ENCODE data around the gene KCNK2.
"Not testable (repeated sequence)": the region's sequence is repeated elsewhere in the genome, so short reads cannot be mapped to it uniquely, and the experiment has no call there.

The KCNK2 gene

DNA sequence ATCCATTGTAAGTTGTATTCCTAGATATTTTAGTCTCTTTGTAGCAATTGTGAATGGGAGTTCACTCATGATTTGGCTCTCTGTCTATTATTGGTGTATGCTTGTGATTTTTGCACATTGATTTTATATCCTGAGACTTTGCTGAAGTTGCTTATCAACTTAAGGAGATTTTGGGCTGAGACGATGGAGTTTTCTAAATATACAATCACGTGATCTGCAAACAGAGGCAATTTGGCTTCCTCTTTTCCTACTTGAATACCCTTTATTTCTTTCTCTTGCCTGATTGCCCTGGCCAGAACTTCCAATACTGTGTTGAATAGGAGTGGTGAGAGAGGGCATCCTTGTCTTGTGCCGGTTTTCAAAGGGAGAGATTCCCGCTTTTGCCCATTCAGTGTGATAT is 80.6 kb downstream of the KCNK2 start:
- not testable (repeated sequence) for DNase-seq

DNA sequence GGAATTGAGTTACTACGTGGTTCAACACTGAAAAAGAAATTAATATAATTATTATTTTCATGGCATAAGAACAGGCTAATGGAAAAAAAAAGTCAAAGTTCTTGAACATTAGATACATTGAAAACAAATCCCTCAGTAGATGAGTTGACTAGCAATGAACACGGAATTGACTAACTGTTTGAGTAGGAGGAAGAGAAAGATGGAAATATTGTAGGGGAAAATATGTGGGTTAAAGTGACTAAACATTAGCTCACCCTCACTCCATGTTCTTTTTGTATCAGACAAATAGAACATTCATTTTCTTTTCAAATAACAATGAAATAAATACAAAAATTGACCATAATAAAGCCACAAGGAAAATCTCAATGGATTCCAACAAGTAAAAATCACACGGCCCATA is 84.3 kb downstream of the KCNK2 start:
- DNase-seq, result no peak

DNA sequence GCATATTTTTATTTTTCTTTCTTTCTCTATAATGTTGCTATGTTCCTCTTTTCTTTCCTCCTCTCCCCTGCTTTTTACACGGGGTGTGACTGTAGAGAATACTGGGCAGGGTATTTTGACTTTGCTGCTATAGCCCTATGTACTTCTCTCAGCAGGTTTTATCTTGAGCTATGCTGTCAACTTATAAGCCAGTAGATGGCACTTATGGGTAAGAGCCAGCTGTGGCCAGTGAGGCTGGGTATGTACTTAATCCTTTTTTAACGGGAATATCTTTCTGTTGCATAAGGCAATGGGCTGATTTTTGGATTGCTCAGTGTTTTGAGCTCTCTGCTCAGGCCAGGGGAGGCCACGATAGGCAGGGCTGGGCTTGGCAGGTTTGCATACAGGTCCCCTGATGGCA is 99.0 kb downstream of the KCNK2 start:
- DNase-seq, result no peak

DNA sequence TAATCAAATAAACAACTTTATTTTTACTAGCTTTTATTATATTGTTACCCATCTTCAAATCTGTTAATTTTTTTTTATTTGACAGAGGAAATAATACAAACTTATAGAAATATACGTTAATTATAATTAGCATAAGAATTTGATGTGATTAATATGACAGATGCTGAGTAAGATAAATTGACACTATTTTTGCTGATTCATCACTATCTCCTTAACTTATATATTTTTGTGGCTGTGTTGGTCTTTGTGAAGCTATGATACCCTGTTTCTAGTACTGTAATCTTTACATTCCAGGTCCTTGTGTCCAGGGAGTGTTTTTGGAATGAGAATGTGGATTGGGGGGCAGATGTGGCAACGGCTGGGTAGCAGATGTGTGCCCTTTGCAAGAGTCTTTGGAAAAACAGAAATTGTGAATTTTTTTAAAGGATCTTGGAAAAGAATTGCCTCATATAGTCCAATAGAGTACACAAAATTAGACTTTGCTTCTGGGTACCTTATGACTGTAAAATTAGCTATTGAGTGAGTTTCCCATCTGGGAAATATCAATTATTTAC is 102.6 kb downstream of the KCNK2 start:
- no peak for DNase-seq

DNA sequence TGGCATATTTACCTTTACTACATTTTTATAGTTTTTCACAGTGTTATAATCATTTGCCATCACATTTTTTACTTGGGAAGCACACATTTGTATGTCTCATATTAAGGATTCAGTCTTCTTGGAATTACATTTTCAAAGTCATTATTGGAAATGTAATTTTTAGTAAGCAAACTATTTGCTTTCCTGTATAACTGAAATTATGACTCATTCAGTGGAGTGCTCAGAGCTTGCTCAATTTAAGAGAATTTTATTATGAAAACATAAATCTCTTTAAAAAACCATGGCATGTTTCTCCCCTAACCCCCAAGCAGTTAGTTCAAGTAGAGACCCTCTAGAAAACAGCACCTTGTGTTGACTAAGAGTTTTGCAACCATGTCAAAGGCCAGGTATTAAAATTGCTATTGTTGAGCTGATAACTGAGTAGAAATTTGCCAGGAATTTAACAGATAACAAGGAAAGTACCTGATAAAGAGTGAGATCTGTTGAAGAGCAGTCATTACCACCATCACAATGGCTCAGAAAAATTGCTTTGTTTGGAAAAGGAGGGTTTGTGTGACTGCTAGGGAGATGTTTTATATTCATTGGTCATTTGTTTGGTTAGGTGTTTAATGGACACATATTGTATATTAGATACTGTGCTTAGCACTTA is 105.9 kb downstream of the KCNK2 start:
- no peak for DNase-seq

DNA sequence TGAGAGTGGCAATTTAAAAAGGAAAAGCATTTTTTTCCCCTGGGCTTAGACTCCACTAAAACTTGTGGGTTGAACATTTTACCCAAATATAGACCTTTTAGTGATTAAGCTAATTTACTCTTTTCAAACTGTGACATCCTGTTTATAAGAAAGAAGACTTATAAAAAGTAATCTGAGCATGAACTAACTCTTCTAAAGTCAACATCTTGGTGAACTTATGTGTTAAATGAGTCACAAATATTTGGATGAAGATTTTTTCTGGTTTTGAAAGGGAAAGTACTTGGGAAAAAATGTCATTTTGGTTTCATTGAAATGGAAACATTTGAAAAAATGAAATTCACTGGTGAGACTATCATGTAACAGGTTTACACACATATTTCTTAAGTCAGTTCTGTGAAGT is 109.8 kb downstream of the KCNK2 start:
- DNase-seq, result no peak

- DNase-seq, result no peak
Observed at GRCh38 chr1:215198021-215198420, 115.5 kb downstream of the KCNK2 start.

DNA sequence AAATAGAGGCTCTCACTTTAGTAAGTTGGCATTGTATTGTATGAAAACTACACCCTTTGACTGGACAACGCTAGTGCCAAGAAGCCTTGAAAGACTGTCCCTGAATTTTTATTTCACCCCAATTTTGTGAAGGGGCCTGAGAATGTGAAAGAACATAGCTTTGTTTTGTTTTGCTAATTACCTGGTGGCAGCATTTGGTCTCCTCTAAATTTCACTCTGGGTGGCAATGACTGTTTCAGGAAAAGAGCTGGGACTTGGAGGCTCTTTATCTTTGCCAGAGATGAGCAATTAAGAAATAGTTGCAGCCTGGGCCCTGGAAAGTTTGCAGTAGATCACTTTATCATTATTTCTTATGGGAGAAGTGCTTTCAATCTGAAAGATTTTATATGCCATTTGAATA is 117.6 kb downstream of the KCNK2 start:
- DNase-seq, result no peak

- DNase-seq, result no peak
Observed at GRCh38 chr1:215201283-215201682, 118.7 kb downstream of the KCNK2 start.

- no peak for DNase-seq
Observed at GRCh38 chr1:215202868-215203267, 120.3 kb downstream of the KCNK2 start.

- no peak for DNase-seq
Observed at GRCh38 chr1:215210167-215210566, 127.6 kb downstream of the KCNK2 start.

GRCh38 chr1:215215846-215216245 is 133.3 kb downstream of the KCNK2 start:
- no peak for DNase-seq

DNA sequence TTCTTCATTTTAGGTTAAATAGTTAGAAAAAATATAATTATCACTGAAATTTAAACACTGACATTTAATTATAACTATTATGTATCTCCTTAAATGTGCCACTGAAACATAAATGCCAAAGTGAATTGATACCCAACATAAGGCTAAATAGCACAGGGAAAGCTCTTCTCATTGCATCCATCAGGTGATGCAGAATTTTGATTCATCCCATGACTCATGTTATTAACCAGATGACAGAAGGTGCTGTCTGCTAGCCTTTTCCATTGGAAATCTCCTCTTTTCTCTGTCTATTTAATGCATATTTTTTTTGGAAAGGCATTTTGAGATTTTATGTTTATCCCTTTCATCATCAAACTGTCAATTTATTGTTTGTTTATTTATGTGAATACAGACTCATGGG is 136.8 kb downstream of the KCNK2 start:
- no peak for DNase-seq

- DNase-seq, result no peak
Observed at GRCh38 chr1:215220346-215220745, 137.8 kb downstream of the KCNK2 start.

GRCh38 chr1:215226757-215227156 is 144.2 kb downstream of the KCNK2 start:
- DNase-seq, result no peak

DNA sequence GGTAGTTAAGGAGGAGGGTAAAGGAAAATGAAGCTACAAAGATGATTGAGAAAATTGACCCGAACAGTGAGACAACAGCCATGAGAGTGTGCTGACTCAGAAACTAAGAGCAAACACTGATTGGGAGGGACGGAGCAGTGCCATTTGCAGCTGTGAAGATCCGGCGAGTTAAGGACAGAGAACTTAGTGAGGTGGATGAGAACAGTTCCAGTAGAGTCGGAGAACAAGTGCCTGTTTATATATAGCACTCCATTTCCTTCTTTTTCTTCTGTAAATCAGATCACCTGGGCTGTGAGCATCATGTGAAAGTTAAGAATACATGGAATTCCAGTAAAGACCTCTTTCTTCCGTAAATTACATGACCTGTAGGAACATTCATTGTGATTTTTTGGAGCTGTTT is 145.7 kb downstream of the KCNK2 start:
- DNase-seq, result no peak

DNA sequence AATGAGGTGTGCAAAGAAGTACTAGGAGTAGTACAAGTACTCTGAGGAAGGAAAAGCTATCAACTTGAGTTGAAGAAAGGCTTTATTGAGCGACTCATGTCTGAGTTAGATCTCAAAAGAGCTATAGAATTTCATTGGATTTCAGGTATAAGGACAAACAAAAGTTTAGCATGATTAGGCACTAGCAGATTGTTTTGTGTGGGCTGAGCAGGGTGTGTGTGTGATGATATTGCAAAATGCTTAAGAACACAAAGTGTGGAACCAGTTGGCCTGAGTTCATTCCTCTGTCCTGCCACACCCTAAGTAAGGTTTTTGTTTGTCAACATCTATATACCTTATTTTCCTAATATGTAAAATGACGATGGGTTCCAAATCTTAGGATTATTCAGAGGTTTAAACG is 158.9 kb downstream of the KCNK2 start:
- DNase-seq, result no peak

DNA sequence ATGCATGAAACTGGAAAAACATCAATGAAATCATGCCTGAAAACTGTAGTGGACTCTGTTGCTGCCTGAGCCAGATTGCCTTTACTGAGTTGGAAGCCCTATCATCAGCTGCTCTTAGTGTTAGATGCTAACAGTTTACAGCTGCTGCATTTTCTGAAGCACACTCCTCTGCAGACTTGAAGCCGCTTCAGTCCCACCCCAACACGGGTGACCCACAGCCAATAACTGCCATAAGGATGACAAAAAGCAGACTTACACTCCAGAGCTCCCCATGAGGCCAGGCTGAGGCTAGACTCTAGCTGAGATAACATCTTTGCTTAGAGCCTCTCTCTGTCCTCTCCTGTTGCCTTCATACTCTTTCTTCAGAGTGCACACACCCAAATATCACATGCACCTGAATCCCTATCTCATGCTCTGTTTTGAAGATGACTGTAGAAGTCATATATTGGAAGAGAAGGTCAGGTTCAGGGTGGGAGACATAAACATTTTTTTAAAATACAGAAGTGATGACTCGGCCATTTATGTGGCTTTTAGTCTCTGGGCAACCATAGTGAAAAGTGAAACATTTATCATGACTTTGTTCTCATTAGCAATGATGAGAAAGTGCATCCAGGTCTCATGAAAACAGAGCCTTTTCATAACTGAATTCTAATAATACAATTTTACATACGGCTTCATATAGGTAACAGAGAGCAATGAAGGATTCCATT is 161.0 kb downstream of the KCNK2 start:
- no peak for DNase-seq

DNA sequence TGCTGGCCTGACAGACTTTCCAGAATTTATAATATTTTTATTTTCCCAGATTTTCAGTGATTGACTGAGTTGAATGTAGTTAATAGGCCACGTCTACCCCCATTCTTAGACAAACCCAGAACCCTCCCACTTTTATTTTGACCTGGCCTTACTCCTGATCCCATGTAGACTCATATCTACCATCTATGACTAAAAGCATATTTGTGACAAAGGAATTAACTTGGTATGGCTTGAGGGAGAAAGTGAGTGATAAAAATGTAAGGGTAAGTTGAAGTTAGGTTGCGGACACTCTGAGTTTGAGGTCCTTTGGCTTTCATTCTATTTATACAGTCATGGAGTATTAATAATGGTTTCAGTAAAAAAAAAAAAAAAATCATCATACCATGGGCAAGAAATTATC is 168.4 kb downstream of the KCNK2 start:
- no peak for DNase-seq

- no peak for DNase-seq
Observed at GRCh38 chr1:215251428-215251827, 168.9 kb downstream of the KCNK2 start.

- DNase-seq, result no peak
Observed at GRCh38 chr1:215252164-215252563, 169.6 kb downstream of the KCNK2 start.

DNA sequence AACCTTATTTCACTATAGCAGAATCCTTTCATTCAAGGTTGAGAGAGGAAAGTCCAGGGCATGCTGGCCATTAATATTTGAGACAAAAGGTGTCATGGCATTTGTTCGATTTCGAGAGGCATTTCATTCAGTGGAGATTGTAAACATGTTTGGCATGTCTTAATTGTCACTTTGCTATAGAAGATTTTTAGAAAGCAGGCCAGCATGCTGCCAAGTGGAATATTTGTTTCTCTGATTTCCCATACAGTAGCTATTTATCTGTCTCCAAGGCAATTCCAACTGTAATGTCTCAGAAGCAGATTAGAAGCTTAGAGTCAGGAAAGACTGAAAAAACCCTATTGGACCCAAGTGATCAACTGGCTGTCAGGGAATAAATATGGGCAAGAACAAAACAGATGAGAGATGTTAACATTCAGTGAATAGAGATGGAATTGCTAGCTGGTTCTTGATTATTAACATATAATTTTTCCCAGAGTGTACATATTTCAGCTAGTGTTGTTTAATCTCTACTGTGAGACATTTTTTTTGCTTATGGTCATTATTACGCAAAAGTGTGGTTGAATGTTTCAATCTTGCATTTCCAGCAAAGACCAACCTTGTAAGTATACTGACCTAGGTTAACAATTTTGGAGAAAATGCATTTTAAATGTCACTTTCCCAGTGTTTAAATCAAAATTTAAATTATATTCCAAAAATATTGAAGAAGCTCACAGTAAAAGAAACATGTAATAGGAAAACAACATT is 174.6 kb downstream of the KCNK2 start:
- DNase-seq, result no peak

GRCh38 chr1:215260711-215261110 is 178.2 kb downstream of the KCNK2 start:
- DNase-seq, result no peak

DNA sequence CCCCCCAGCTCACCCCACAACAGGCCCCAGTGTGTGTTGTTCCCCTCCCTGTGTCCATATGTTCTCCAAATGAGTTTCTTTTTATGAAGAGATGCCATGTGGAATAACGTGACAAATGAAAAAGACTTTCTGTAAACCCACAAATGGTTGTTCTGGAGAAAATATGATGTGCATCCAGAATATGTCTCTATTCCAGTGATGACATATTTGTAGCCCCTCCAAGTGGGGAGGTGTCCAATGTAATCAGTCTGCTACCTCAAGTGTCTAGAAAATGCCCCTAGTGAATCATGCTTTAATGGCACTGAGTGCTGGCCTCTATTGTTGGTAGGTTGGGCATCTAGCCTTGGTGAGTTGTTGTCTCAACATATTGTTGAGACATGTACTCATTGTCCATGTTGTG is 179.6 kb downstream of the KCNK2 start:
- DNase-seq, result no peak

Measured in CD4-positive, alpha-beta T cell treated with Interferon gamma for 1 hour (primary cell).